Progenitor cell of endocrine pancreas (in vitro differentiated cells): ENCODE measurements around the gene RNF152. TPM values are rescaled to one million over a fixed set of nuclear protein-coding genes. Genes with fewer than 3 reads are reported as not detected.

Experiments used
- DNase-seq: peaks from one replicate; pipeline ENCODE4 v3.0.0; 2021; ENCODE audit warnings: low spot score; ENCODE audit not compliant: unreplicated experiment
- H3K27ac Mint-ChIP-seq: 2 replicates; pipeline ENCODE4 v1.8.0; 2021; ENCODE audit warnings: mild to moderate bottlenecking, moderate library complexity, mixed read lengths
- H3K27me3 Mint-ChIP-seq: 2 replicates; pipeline ENCODE4 v1.8.0; 2021; ENCODE audit warnings: mixed read lengths
- H3K36me3 Mint-ChIP-seq: 2 replicates; pipeline ENCODE4 v1.8.0; 2022; ENCODE audit warnings: mixed read lengths; ENCODE audit not compliant: insufficient read depth
- H3K4me1 Mint-ChIP-seq: 2 replicates; pipeline ENCODE4 v1.8.0; 2021; ENCODE audit warnings: low read depth, mixed read lengths
- H3K4me3 Mint-ChIP-seq: 2 replicates; pipeline ENCODE4 v1.8.0; 2021; ENCODE audit warnings: low read depth, mild to moderate bottlenecking, moderate library complexity, mixed read lengths
- H3K9me3 Mint-ChIP-seq: 2 replicates; pipeline ENCODE4 v1.8.0; 2021; ENCODE audit warnings: low read depth, mixed read lengths
- total RNA-seq: library from RNA; stranded (reverse); gene quantifications from 2 replicates; pipeline ENCODE4 v1.2.1, GENCODE V29; 2021
- TF ChIP-seq, protein P1 (sequence below): fragments of 200-600 bp; sonication (generic); IDR thresholded peaks from one replicate; pipeline ENCODE4 v1.5.0; 2021; ENCODE audit warnings: antibody characterized with exemption, mild to moderate bottlenecking; ENCODE audit not compliant: unreplicated experiment

RNF152 gene
- total RNA-seq, 1 donor from 2014 or later, result 32.0 TPM

DNA sequence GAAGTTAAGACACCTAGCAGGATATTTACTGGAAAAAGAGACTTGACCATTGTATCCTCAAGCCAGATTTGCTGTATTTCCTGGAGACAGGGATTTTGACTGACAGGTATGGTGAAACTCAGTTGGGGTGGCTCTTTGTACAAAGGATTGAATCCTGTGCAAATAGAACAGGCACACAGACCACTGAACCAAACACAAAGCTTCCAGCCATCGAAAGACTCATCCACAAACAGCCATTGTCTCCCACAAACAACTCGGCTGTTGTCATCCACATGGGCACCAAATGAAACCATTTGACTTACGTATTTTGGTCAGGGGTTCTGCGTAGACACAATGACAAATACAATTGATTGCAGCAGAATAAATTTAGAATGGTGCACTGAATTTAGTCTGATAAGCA lies 15.9 kb downstream of the RNF152 start:
- peaks cover 4% of the 10 kb centered on the region for H3K9me3 Mint-ChIP-seq
- TF ChIP-seq, protein P1, sequence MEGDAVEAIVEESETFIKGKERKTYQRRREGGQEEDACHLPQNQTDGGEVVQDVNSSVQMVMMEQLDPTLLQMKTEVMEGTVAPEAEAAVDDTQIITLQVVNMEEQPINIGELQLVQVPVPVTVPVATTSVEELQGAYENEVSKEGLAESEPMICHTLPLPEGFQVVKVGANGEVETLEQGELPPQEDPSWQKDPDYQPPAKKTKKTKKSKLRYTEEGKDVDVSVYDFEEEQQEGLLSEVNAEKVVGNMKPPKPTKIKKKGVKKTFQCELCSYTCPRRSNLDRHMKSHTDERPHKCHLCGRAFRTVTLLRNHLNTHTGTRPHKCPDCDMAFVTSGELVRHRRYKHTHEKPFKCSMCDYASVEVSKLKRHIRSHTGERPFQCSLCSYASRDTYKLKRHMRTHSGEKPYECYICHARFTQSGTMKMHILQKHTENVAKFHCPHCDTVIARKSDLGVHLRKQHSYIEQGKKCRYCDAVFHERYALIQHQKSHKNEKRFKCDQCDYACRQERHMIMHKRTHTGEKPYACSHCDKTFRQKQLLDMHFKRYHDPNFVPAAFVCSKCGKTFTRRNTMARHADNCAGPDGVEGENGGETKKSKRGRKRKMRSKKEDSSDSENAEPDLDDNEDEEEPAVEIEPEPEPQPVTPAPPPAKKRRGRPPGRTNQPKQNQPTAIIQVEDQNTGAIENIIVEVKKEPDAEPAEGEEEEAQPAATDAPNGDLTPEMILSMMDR, result no peak

DNA sequence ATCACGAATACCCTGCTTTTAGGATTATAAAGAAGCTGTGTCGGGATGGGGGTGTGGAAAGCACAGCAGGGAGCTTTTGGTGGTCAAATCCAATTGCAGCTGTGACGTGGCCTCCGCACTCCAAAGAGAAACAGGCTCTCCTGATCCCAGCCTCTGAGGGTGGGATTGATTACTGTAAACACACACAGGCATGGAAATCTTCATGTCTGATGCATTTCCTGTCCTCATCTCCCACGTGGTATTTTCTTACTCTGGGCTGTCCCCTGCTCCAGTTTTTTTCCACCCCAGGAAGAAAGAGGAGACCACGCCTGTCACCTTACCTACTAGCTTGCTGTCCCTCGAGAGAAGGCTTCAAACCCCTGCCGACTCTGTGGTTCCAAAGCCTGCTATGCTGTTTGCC lies 22.7 kb downstream of the RNF152 start:
- Mint-ChIP-seq H3K36me3 (peaks cover 18% of the 10 kb centered on the region), H3K27me3 (no peaks in the 10 kb centered on the region), H3K9me3 (no peaks in the 10 kb centered on the region), H3K4me3 (no peak overlapping the region), H3K27ac (no peak overlapping the region), H3K4me1 (peaks cover 6% of the 10 kb centered on the region)
- TF ChIP-seq, protein P1, result no peak
- DNase-seq, result no peak

More for the DNA sequence above, 15.9 kb downstream of the RNF152 start:
- no peak for DNase-seq
- Mint-ChIP-seq H3K36me3 (peaks cover 28% of the 10 kb centered on the region), H3K4me1 (peaks cover 11% of the 10 kb centered on the region), H3K27me3 (no peaks in the 10 kb centered on the region), H3K27ac (no peak overlapping the region), H3K4me3 (no peak overlapping the region)

DNA sequence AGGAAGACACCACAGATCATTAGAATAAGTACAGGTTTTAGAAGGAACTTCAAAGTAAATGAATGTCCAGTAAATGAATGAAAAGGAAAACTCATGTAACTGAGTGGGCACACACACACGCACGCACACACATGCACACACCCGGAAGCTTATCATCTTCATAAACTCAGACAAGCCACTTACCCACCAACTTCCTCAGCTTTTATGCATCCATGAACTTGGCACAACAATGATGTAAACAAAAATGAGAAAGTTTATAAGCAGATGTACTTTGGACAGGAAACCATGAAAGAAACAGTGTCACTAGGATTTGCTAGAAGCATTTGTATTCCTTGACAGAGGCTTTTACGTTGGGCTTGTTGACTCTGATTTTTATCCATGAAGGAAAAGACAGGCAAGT lies 23.2 kb downstream of the RNF152 start:
- H3K4me3 Mint-ChIP-seq, result no peak overlapping the region
- H3K36me3 Mint-ChIP-seq, result peaks cover 18% of the 10 kb centered on the region
- TF ChIP-seq, protein P1, result no peak
- peaks cover 6% of the 10 kb centered on the region for H3K4me1 Mint-ChIP-seq
- DNase-seq, result no peak
- no peak overlapping the region for H3K27ac Mint-ChIP-seq
- H3K27me3 Mint-ChIP-seq, result no peaks in the 10 kb centered on the region
- H3K9me3 Mint-ChIP-seq, result no peaks in the 10 kb centered on the region

DNA sequence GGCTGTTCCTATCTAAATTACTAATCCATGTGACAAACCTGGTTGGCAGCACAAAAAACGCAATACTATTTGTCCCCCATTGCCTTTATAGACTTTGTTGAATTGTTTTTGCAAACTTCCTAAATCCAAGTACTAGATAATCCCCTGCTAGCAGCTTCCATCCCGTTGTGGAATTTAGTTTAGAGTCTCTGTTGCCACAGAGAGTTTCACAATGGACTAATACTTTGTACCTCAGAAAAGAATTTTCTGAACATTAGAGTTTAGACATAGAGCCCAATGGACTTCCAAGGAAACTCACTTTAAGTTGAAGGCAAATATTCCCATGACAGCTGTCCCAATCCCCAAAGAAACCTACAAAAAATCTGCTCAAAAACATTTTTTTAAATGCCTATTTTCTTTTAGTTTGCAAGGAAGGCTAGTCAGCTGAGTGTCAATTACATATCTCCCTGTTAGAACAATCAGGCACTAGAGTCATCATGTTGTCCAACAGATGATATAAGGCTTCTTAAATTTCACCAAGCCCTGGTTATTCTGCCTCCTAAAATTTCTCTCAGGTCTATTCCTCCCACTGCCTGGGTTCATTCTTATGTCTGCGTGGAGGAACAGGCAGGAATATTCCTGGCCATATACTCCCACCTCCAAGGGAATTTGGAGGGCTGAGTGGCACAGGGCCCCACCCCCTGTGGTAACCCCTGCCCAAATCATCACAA lies 27.2 kb downstream of the RNF152 start:
- H3K27ac Mint-ChIP-seq, result no peak overlapping the region
- no peak overlapping the region for H3K4me3 Mint-ChIP-seq
- peaks cover 6% of the 10 kb centered on the region for H3K4me1 Mint-ChIP-seq
- DNase-seq, result no peak
- TF ChIP-seq, protein P1, result no peak
- H3K9me3 Mint-ChIP-seq, result no peaks in the 10 kb centered on the region
- no peaks in the 10 kb centered on the region for H3K27me3 Mint-ChIP-seq
- H3K36me3 Mint-ChIP-seq, result peaks cover 21% of the 10 kb centered on the region

DNA sequence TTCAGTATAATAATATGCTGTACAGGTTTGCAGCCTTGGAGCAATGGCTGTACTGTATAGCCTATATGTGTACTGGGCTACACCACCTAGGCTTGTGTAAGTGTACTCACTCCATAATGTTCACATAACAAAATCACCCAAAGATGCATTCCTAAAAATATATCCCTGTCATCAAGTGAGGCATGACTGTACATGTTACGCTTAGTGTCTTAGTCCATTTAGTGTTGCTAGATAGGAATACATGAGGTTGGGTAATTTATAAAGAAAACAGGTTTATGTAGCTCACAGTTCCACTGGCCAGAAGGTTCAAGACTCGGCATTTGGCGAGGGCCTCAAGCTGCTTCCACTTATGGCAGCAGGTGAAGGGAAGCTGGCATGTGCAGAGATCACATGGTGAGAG lies 31.4 kb downstream of the RNF152 start:
- no peak overlapping the region for H3K4me3 Mint-ChIP-seq
- no peaks in the 10 kb centered on the region for H3K9me3 Mint-ChIP-seq
- H3K4me1 Mint-ChIP-seq, result peaks cover 11% of the 10 kb centered on the region
- peaks cover 17% of the 10 kb centered on the region for H3K36me3 Mint-ChIP-seq
- H3K27ac Mint-ChIP-seq, result no peak overlapping the region
- no peaks in the 10 kb centered on the region for H3K27me3 Mint-ChIP-seq
- TF ChIP-seq, protein P1, result no peak
- DNase-seq, result no peak
